DND-41 (cell line): Measurements from ENCODE around the gene CPSF4L.

Experiments used
- CTCF ChIP-seq: IDR thresholded peaks from 2 replicates; pipeline ENCODE4 v1.5.1; 2012; ENCODE audit warnings: borderline replicate concordance, low read length, moderate library complexity, mild to moderate bottlenecking; ENCODE audit not compliant: poor library complexity, severe bottlenecking; ENCODE audit errors: extremely low read depth
- EZH2 ChIP-seq: IDR thresholded peaks from 3 replicates; pipeline ENCODE4 v1.6.1; 2012; ENCODE audit warnings: borderline replicate concordance, low read depth, mild to moderate bottlenecking, moderate library complexity, low read length, inconsistent platforms; ENCODE audit not compliant: severe bottlenecking

DNA sequence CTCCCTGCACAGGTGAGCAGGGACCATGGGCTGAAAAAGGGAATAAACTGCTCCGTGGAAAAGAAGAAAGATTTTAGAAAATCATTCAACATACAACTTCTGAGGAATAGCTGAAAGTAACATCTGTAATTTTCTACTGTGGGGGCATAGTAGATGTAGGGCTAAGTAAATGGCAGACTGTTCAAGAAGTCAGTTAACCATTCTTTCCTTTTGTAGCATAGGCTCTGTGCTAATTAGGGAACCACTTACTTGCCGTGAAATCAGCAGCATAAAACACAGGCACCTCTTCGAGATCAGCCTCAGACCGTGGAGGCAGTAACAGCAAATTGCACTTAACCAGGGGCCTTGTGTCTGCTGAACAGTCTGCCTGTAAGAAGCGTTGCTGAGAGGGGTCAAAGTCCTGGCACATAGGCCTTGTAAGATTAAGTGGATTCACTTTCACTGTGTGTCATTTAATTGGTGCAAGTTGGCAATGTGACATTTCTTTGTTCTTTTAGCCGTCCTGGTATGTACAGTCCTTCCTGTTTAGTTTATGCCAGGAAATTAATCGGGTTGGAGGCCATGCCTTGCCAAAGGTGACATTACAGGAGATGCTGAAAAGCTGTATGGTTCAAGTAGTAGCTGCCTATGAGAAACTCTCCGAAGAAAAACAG lies 58.4 kb downstream of the CPSF4L start:
- TF ChIP-seq CTCF: no peak
- no peak for TF ChIP-seq EZH2
